Left renal cortex interstitium (tissue), 4 donors: ENCODE results near the gene SSNA1. TPM values are rescaled to one million over a fixed set of nuclear protein-coding genes. Genes with fewer than 3 reads are reported as not detected.

ENCODE experiments used
- polyA plus RNA-seq, 4 donors: library from polyadenylated mRNA; unstranded; fragments of 120-200 nt; gene quantifications; one replicate each; pipeline ENCODE4 v1.2.1, GENCODE V29; 2013; ENCODE audit not compliant: insufficient read length in 4 of 4

The SSNA1 gene
- polyA plus RNA-seq, 4 donors: 44.5 to 78.1 (median 56.9) TPM

Other genes starting within 250 kb of the SSNA1 start
- gene FBXW5, start 243.9 kb upstream of the SSNA1 start, polyA plus RNA-seq: 10 to 100 TPM; 37.8 to 69.9 (median 60.6) TPM
- gene C8G, start 243.4 kb upstream of the SSNA1 start, polyA plus RNA-seq: 1 to 10 TPM in 2 of 4 donors, under 1 TPM in 2; 0.51 to 1.2 (median 1.0) TPM
- 10 to 100 TPM; 15.7 to 53.5 (median 30.7) TPM for gene LCN12, start 236.4 kb upstream of the SSNA1 start, polyA plus RNA-seq
- gene PTGDS, start 211.2 kb upstream of the SSNA1 start, polyA plus RNA-seq: 10 to 100 TPM; 34.0 to 80.6 (median 34.4) TPM
- under 1 TPM in 3 of 4 donors, not detected in 1; 0.08 to 0.41 (median 0.17) TPM for gene LCNL1, start 205.7 kb upstream of the SSNA1 start, polyA plus RNA-seq
- gene PAXX, start 196.3 kb upstream of the SSNA1 start, polyA plus RNA-seq: 10 to 100 TPM; 22.4 to 53.2 (median 41.4) TPM
- gene CLIC3, start 192.1 kb upstream of the SSNA1 start, polyA plus RNA-seq: 1 to 10 TPM in 1 of 4 donors, under 1 TPM in 3; 0.49 to 1.2 (median 0.74) TPM
- gene ABCA2, start 160.4 kb upstream of the SSNA1 start, polyA plus RNA-seq: 10 to 100 TPM; 36.4 to 60.9 (median 55.4) TPM
- under 1 TPM in 2 of 4 donors, not detected in 2; 0.08 to 0.12 TPM for gene FUT7, start 156.6 kb upstream of the SSNA1 start, polyA plus RNA-seq
- gene NPDC1, start 142.5 kb upstream of the SSNA1 start, polyA plus RNA-seq: 10 to 100 TPM; 19.8 to 46.8 (median 34.4) TPM
- 1 to 10 TPM; 2.8 to 6.0 (median 5.1) TPM for gene ENTPD2, start 134.6 kb upstream of the SSNA1 start, polyA plus RNA-seq
- 10 to 100 TPM in 1 of 4 donors, 1 to 10 TPM in 3; 5.5 to 10.0 (median 8.6) TPM for gene SAPCD2, start 118.1 kb upstream of the SSNA1 start, polyA plus RNA-seq
- gene UAP1L1, start 111.2 kb upstream of the SSNA1 start, polyA plus RNA-seq: 1 to 10 TPM; 4.2 to 7.4 (median 5.9) TPM
- 10 to 100 TPM; 46.5 to 70.7 (median 63.1) TPM for gene MAN1B1, start 101.7 kb upstream of the SSNA1 start, polyA plus RNA-seq
- gene DPP7, start 73.9 kb upstream of the SSNA1 start, polyA plus RNA-seq: 10 to 100 TPM; 14.5 to 31.9 (median 25.1) TPM
- under 1 TPM in 3 of 4 donors, not detected in 1; 0.06 to 0.60 (median 0.20) TPM for gene GRIN1, start 49.5 kb upstream of the SSNA1 start, polyA plus RNA-seq
- gene LRRC26, start 18.6 kb upstream of the SSNA1 start, polyA plus RNA-seq: under 1 TPM in 3 of 4 donors, not detected in 1; 0.12 to 0.29 (median 0.17) TPM
- gene TMEM210, start 16.6 kb upstream of the SSNA1 start, polyA plus RNA-seq: under 1 TPM in 1 of 4 donors, not detected in 3; 0.16 TPM
- 10 to 100 TPM; 31.3 to 56.1 (median 44.4) TPM for gene ANAPC2, start 116 bp upstream of the SSNA1 start, polyA plus RNA-seq
- 10 to 100 TPM; 12.8 to 15.4 (median 14.7) TPM for gene TPRN, start 12.1 kb downstream of the SSNA1 start, polyA plus RNA-seq
- gene TMEM203, start 17.0 kb downstream of the SSNA1 start, polyA plus RNA-seq: 10 to 100 TPM; 37.2 to 53.2 (median 43.5) TPM
- gene NDOR1, start 17.0 kb downstream of the SSNA1 start, polyA plus RNA-seq: 10 to 100 TPM in 3 of 4 donors, 1 to 10 TPM in 1; 7.0 to 20.2 (median 14.5) TPM
- 10 to 100 TPM in 3 of 4 donors, 1 to 10 TPM in 1; 5.4 to 15.1 (median 13.1) TPM for gene RNF208, start 33.6 kb downstream of the SSNA1 start, polyA plus RNA-seq
- 10 to 100 TPM in 2 of 4 donors, 1 to 10 TPM in 2; 5.1 to 20.9 (median 12.5) TPM for gene CYSRT1, start 36.5 kb downstream of the SSNA1 start, polyA plus RNA-seq
- 10 to 100 TPM in 2 of 4 donors, 1 to 10 TPM in 2; 3.6 to 20.1 (median 12.5) TPM for gene RNF224, start 38.8 kb downstream of the SSNA1 start, polyA plus RNA-seq
- 10 to 100 TPM in 2 of 4 donors, 1 to 10 TPM in 2; 4.4 to 15.4 (median 8.9) TPM for gene SLC34A3, start 42.2 kb downstream of the SSNA1 start, polyA plus RNA-seq
- gene TUBB4B, start 52.6 kb downstream of the SSNA1 start, polyA plus RNA-seq: 100 to 1,000 TPM; 324 to 444 (median 393) TPM
- 1 to 10 TPM; 1.0 to 3.5 (median 2.3) TPM for gene STPG3, start 62.6 kb downstream of the SSNA1 start, polyA plus RNA-seq
- gene NELFB, start 66.7 kb downstream of the SSNA1 start, polyA plus RNA-seq: 10 to 100 TPM; 49.5 to 67.0 (median 56.4) TPM
- 1 to 10 TPM; 3.9 to 8.5 (median 6.3) TPM for gene TOR4A, start 89.0 kb downstream of the SSNA1 start, polyA plus RNA-seq
- 1 to 10 TPM; 5.7 to 8.5 (median 8.2) TPM for gene NRARP, start 113.6 kb downstream of the SSNA1 start, polyA plus RNA-seq
- gene EXD3, start 234.5 kb downstream of the SSNA1 start, polyA plus RNA-seq: 10 to 100 TPM in 3 of 4 donors, 1 to 10 TPM in 1; 8.1 to 26.1 (median 19.7) TPM
- gene NOXA1, start 234.7 kb downstream of the SSNA1 start, polyA plus RNA-seq: 10 to 100 TPM in 1 of 4 donors, 1 to 10 TPM in 3; 4.3 to 13.1 (median 9.1) TPM